ENCODE results near the gene GPC3.
A peak's percentile ranks its signal among the peaks of the same experiment; 100 is the strongest.

Gene GPC3

DNA sequence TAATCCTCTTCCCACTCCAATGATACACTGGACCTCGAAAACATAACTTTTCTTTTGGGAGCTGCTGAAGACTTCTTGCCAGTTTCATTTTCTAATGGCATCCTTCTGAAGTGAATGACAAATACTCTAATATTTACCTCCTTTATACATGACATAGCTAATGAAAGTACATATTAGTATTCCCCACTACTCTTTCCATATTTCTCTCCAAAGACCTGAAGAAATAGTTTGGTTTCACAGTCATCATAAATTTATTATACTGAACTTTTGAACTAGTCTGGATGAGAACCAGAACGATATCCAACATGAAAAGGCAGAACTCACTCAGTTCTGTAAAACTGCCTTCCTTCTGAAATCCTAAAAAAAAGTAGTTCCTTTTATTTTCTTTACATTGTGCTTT, 139.1 kb downstream of the GPC3 start:
- DNase-seq (ENCODE audit: low read depth, low spot score) = no peak

DNA sequence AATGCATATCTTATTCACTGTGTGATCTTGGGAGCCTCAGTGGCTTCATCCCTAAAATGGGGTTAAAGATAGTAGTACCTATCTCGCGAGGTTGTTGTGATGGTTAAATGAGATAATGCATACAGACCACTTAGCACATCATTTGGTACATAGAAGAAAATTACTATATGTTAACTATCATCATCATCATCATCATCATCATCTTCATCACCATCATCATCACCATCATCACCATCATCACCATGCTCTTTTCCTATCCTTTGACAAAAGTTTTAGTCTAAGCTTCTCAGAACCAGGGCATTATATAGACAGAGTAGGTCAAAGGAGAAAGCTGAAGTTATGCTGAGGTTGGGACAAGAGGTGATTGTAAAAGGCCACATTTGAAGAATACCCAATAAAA, 145.0 kb downstream of the GPC3 start:
- DNase-seq (ENCODE audit: low read depth, low spot score) = no peak

DNA sequence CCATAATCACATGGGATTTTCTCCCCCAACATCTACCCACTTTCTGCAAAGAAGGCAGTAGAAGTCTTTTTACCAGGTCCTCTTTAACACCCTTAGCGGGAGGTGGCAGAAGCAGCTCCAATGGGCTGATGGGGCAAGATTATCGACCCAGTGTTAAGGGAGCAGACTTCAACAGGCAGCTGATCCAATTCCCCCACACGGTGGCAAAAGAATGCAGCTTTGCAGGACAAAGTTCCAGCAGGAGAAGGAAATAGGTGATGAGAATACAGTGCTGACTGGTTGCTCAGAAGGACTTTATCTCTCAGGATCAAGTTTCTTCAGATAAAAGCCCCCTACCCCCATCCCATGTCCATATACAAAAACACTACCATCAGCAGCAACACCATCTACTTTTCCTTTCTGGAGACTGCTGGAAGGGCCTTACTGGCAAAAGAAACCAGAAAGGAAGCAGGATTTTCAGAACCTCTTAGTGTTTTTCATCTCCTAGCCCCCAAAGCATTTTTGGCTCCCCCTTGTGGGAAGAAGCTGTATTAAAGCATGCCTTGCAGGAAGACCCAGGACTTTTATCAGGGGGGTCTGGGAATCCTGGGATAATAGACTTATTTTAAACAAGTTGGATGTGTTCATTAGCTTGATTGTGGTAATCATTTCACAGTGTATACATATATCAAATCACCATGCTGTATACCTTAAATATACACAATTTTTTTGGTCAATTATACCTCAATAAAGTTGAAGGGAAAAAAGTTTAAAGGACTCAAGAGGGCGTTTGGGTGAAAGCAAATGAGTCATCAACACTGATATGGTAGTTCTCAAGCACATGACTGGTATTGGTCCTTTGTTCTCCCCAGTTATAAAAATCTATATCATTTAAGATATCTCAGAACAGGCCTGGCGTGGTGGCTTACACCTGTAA, 146.4 kb downstream of the GPC3 start:
- DNase-seq (ENCODE audit: low read depth, low spot score) = peak; percentile 12

DNA sequence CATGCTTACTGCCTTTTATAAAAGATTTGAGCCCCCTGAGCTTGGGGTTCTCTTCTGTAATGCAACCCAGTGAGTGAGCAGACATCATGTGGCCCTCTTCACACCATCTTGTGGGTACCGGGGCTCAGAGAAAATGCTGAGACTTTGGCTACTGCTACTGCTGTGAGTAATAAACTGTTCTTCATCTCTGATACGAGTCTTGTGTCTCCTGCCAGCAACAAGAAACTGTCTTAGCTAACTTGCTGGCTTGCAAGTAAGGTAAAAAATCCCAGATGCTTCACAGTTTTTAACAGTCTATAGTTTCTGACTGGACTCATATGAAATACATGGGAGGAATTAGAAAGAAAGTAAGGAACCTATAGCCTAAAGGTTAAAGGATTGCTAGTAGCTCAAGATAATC, 148.3 kb downstream of the GPC3 start:
- DNase-seq (ENCODE audit: low read depth, low spot score) = no peak

DNA sequence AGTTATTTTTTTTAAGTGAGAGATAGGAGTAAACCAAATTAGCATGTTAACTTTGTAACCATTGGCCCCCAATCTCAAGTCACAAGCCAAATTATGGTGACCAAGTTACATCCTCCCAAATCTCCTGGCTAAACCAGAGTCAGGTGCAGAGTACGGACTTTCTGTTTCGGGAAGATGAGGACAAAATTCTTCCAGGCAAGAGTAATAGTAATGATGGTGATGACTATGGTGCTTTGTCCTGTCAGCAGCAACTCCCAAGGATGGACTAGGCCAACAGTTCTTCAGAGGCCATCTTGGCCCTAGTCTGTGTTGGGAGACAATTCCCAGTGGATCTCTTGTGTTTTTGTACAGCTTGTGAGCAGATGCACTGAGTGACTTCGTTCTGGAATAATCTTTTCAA, 148.8 kb downstream of the GPC3 start:
- DNase-seq (ENCODE audit: low read depth, low spot score) = no peak

DNA sequence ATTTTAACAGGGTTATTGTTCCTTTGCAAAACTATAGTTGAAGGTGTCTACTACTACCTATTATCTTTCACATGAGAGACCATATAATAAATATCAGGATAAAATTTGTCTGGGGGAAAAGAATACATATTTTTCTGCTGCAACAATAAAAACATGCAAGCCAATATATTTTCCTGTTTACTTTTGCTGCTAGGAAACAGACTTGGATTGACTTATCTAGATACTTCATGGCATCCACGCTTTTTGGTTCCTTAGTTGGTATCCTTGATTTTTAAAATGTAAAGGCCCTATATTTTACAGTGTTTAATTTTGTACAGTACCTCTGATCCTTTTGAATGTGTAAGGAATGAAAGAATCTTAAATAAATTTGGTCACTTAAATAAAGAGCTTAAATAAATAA, 150.6 kb downstream of the GPC3 start:
- DNase-seq (ENCODE audit: low read depth, low spot score) = no peak

DNA sequence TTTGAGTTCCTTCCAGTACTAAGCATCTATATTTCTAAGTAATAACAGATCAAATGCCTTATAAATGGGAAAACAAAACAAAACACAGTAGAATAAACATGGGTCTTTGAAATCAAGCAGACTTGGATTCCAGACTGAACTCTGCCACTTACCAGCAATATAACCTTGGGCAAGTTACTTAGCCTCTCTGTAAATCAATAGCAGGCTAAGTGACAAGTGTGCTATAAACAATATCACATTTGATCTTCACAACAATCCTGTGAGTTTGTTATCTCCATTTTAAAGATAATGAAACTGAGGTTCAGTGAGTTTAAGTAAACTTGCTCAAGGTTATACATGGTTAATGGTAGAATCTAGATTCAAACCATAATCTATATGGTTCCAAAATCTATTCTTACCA, 165.8 kb downstream of the GPC3 start:
- no peak for DNase-seq (ENCODE audit: low read depth, low spot score)

DNA sequence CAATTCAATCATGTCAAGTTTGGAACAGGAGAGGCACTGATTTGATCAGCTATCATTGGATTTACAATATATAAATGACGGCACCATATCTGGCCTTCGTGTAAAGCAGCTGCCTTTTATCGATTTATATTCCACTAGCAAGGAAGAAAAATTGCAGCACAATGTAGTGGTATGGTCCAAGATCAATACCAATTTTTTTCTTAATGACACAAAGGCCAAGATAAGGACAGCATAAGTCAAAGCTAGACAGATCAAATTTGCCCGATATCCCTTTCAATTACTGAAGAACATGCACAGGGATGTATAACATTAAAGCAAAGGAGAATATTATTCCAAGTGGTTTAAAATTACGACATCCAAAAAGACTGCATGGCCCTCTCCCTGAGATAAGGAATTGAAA, 167.4 kb downstream of the GPC3 start:
- no peak for DNase-seq (ENCODE audit: low read depth, low spot score)

DNA sequence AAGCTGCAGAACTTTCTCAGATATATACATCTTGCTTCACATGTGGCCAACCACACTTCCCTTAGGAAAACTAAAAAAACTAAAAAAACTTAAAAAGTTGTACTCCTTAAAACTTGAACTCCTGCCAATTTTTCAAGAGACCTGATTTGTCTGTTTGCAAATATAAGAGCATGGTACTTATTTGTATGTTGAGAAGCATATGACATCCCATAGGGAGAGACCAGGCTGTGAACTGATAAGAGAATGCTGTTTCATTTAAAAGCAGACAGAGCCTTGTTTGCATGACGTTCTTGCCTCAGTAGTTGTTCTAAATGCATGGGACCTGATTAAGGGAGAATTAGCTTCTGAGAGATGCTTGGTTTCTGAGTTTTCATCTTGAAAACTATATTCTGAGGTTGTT, 169.9 kb downstream of the GPC3 start:
- no peak for DNase-seq (ENCODE audit: low read depth, low spot score)

DNA sequence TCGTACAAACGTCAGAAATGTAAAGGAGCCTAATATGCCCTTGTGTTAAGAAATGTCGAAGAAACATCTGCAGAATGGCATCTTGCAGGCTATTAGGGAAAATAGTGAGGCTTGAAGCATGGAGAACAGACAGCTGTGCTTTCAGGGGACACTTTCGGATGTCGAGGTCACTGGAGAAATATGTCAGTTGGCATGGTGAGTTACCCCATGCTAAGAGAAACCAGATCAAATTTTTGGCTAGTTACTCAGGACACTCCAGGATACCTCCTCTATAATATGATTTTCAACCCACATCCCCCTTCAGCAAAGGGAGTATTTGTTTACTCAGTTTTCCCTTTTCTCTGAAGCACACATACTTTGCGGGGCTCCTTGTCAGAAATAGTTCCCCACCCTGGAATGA, 171.4 kb downstream of the GPC3 start:
- DNase-seq (ENCODE audit: low read depth, low spot score) = no peak

DNA sequence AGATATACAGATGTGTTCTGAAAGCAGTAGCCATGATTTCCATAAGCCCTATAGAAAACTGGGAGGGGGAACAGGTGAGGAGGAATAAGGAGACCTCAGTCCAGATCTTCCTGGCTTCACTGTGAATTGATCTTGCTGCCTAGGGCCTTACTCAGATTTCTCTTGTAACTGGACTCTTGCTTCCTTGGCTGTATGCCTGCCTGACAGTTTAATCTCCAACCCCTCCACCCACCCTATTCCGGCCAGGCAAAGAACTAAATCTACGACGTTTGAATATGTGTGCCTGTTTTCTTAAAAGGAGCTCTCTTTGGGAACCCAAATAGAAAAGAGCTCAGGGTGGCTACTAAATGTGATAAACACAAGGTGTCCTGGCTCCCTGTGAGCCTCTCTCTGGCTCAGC, 173.0 kb downstream of the GPC3 start:
- no peak for DNase-seq (ENCODE audit: low read depth, low spot score)

DNA sequence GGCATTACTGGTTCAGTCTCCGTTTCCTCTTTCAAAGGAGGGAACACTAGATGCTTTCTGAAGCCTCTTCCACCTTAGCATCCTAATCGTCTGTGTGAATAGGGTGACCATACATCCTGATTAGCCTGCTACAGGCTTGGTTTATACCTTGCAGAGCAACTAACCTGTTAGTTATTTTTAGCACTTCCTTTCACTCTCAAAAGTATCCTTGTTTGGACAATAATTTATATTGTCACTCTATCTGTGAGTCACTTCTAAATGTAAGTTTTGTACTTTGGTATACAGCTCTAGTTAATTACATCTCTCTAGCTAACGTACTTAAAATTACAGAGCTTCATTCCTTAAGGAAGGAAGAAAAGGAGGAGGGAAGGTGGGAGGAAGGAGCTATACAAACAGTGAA, 174.5 kb downstream of the GPC3 start:
- DNase-seq (ENCODE audit: low read depth, low spot score) = no peak

DNA sequence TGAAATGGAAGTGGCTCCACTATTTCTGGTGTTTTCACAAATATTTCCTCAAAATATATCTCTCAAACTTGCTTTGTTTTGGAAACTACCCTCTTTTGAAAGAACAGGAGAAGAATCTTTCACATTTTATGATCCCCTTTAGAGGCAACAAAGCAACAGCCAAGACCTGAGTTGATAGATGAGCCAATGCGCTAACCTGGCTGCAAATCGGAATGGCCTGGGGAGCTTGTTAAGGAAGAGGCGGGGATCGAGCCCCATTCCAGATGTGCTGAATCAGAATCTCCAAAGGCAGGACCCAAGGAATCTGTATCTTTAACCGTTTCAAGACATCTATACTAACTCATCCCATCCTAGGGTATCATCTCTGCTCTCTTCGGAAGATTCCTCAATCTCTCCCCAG, 181.3 kb downstream of the GPC3 start:
- no peak for DNase-seq (ENCODE audit: low read depth, low spot score)

DNA sequence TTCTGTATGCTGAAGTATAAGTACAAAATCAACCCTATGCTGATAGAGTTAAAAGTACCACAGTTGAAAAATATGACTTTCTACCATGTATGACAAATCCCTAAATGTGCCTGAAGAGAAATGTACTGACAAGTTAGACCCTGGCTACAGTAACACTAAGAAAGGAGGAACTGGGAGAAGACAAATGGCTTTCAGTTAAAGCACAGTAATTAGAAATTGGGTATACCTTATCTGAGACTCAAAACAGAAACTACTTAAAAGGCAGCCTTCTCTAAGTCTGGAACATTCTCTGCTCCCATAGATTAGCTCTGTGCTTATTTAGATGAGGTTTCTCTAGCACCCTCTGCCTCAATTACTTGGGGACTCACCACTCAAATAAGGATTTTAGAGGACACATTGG, 189.1 kb downstream of the GPC3 start:
- DNase-seq (ENCODE audit: low read depth, low spot score) = no peak

DNA sequence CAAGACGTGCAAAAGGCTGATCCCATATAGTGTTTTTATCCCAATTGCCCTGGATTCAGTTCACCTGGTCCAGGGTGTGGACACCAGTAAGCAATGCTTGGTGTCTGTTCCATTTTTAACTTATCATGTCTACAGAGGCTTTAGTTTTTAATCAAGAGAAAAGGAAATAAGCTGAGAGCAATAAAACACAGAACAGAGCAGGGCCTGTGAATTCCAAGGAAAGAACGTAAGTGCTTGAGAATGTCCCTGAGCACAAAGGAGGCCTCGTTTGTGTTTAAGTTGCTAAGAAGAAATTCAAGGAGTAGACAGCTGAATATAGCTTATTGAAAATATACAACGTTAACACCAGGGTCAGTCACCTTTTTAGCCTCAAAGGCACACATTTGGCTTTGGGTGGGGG, 191.3 kb downstream of the GPC3 start:
- no peak for DNase-seq (ENCODE audit: low read depth, low spot score)

DNA sequence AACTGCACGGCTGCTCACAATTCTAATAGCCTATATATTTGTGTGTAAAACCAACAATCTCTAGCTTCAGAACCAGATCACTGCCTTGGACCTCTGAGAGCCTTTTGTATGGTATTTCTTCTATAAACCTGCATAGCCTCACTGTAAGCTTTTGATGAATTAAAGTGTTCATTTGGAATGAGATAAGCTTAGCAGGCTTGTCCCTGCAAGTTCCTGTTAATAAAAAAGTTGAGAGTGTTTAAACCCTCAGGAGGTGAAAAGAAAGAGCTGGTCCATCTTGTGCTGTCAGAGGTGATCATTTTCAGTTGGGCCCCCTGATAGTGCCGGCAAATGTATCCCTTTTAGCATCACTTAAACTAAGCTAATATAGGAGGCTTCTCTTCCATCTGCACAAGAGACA, 191.8 kb downstream of the GPC3 start:
- DNase-seq (ENCODE audit: low read depth, low spot score) = no peak

DNA sequence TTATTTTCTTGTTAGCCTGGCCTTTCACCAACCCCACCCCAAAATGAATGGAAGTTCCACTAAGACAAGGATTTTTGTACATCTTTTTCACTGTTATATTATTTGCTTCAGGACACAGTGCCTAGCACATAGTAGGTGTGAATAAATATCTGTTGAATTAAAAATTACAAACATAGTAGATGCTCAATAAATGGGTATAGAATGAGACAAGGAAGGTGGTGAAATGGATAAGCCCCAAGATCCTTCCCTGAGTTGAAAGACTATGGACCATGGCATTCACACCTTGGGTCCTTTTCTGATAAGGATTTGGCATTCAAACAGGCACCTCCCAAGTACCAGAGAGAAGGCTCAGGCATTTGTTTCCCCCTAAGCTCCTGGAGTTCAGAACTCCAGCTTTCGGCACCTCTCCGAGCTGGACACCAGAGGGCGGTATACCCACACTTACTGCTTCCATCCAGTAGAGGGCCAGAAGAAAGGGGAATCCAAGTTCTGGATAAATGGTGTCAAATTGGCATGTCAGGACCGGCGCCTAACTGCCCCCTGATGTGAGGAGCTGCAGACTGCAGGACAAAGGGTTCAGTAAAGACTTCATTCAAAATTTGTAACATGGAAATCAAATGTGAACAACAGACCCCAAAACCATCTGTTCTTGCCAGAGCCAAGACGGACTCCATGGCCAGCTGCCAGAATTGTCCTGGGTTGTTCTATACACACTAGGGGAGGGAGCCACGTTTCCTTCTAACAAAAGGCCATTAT, 193.0 kb downstream of the GPC3 start:
- DNase-seq (ENCODE audit: low read depth, low spot score) = peak; percentile 33

DNA sequence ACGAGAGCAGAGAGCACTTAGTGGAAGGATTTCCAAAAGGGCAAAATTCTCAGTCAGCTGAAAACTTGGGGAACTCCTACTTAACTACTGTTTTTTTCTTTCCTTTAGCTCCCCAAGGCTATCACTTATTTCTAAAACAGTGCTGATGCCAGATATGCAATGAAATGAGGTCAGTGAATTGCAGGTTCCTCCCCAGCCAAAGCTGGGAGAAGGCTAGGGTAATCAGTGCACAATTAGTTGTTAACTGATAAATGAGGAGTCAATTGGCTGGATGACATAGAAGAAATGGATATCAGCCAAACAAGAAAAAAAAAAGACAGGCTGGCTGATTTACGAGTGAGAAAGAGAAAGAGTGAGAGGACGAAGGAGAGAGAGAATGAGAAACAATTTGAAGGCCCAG, 195.6 kb downstream of the GPC3 start:
- DNase-seq (ENCODE audit: low read depth, low spot score) = no peak

DNA sequence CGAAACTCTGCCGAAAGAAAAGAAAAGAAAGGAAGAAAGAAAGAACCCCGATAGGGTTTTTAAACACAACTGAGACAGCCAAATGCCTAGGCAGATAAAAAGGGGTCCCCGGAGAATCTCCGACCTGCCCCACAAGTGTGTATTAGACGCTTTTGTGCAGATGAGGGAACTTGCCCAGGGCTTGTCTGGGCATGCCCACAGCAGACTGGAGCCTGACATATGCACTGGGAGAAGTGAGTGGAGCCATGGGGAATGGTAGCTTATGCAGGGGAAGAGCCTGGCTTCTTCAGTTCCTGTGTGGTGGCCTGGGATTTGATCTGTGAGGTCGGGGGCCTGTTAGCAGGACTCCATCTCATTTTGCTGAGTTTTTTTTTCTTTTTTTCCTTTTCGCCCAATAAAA, 199.0 kb downstream of the GPC3 start:
- no peak for DNase-seq (ENCODE audit: low read depth, low spot score)

DNA sequence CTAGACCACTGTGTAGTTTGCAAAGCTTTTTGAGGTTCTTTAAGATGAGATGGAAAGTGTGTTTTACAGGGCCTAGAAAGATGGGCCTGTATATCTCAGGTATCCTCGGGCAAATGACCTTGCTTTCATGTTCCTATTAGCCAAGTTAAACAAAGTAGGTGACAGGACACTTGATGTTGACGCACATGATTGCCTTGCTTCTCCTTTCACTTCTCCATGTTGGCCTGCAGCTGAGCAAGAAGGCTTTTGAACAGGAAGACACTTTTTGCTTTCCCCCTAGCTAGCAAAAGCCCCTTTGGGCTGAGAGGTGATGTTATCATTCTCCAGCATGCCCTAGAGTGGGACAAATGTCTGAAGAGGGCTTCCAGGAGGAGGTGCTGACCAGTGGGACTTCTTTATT, 202.1 kb downstream of the GPC3 start:
- DNase-seq (ENCODE audit: low read depth, low spot score) = no peak

DNA sequence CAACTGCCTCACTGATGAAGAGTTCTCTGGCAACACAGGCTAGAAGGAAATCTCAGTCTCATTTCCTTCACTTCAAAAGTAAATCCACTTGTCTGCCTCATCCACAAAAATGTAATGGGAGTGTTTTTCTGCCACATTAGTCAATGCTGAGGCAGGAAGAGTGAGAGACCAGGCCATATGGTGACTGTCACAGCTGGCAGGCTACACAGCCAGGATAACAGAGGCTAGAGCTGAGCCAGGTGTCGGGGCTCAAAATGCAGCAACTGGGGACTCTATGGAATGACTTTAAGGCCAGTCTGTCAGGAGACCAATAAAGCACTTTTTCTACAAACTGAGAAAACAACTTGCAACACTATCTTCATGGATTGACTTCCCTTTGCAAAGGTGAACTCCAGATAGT, 204.2 kb downstream of the GPC3 start:
- no peak for DNase-seq (ENCODE audit: low read depth, low spot score)

DNA sequence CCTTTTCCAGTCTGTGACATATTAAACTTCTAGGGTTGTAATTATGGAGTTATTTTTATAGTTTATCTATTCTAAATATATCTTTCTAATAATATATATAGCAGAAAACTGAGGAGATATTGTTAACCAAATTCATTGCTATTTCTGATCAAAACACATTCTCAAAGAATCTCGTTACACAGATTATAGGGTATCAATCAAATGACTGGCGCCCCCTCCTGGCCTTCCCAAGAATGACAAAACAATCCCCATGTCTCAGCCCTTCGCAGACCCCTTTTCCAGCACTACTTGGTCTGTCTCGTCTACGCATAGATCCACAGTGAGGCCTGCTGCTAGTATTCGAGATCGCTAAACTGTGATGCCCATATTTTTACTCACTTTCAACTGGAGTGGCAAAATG, 209.3 kb downstream of the GPC3 start:
- no peak for DNase-seq (ENCODE audit: low read depth, low spot score)

DNA sequence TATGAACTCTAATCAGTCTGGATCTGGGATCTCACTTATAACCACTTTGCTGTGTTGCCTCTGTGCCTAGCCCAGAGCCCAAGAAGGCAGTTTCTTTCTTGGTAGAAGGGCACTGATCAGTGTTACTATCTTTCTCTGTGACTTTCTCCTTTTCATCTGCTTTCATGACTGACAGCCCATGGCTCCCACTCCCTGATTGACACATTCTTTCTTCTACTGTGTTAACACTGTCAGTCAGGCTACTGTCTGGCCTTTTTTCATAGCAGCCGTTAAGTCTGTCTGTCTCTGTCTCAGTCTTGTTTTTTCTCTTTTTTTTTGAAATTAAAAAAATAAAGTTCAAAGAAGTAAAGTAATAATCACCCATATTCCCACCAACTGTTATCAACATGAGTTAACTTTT, 210.6 kb downstream of the GPC3 start:
- DNase-seq (ENCODE audit: low read depth, low spot score) = no peak

Measured in iPS DF 19.7 (cell line).